HUES6 (cell line): ENCODE results near the gene SOBP.

ENCODE experiments used
- H3K27ac ChIP-seq: 2 replicates; pipeline ENCODE4 v1.7.0; 2013; ENCODE audit warnings: low read depth, mild to moderate bottlenecking, low read length, inconsistent platforms
- H3K27me3 ChIP-seq: 2 replicates; pipeline ENCODE4 v1.6.1; 2013; ENCODE audit warnings: low read length; ENCODE audit not compliant: control insufficient read depth, insufficient read depth
- H3K36me3 ChIP-seq: 2 replicates; pipeline ENCODE4 v1.6.1; 2013; ENCODE audit warnings: low read length; ENCODE audit not compliant: control insufficient read depth, insufficient read depth
- H3K4me1 ChIP-seq: 2 replicates; pipeline ENCODE4 v1.6.1; 2013; ENCODE audit warnings: low read length; ENCODE audit not compliant: control insufficient read depth, insufficient read depth
- H3K4me3 ChIP-seq: 2 replicates; pipeline ENCODE4 v1.5.1; 2013; ENCODE audit warnings: low read depth, low read length
- H3K9ac ChIP-seq: one replicate; pipeline ENCODE4 v1.6.1; 2013; ENCODE audit warnings: mild to moderate bottlenecking, low read length
- H3K9me3 ChIP-seq: 2 replicates; pipeline ENCODE4 v1.6.1; 2013; ENCODE audit warnings: low read depth, low read length; ENCODE audit not compliant: control insufficient read depth, insufficient read depth

SOBP gene

GRCh38 chr6:107655245-107655644 lies 165.3 kb downstream of the SOBP start:
- Histone ChIP-seq H3K27me3 (no peaks in the 10 kb centered on the region), H3K9me3 (no peaks in the 10 kb centered on the region), H3K4me3 (no peak overlapping the region), H3K36me3 (no peaks in the 10 kb centered on the region), H3K4me1 (peaks cover 25% of the 10 kb centered on the region), H3K27ac (no peak overlapping the region), H3K9ac (no peak overlapping the region)

- Histone ChIP-seq H3K9ac (no peak overlapping the region), H3K36me3 (no peaks in the 10 kb centered on the region), H3K4me3 (no peak overlapping the region), H3K4me1 (peaks cover 25% of the 10 kb centered on the region), H3K27me3 (no peaks in the 10 kb centered on the region), H3K27ac (no peak overlapping the region), H3K9me3 (no peaks in the 10 kb centered on the region)
These were observed 165.9 kb downstream of the SOBP start for GRCh38 chr6:107655864-107656263.

GRCh38 chr6:107656401-107656800 lies 166.5 kb downstream of the SOBP start:
- Histone ChIP-seq H3K4me1 (peaks cover 25% of the 10 kb centered on the region), H3K9ac (no peak overlapping the region), H3K27me3 (no peaks in the 10 kb centered on the region), H3K36me3 (no peaks in the 10 kb centered on the region), H3K4me3 (no peak overlapping the region), H3K9me3 (no peaks in the 10 kb centered on the region), H3K27ac (no peak overlapping the region)

- Histone ChIP-seq H3K4me1 (peaks cover 25% of the 10 kb centered on the region), H3K4me3 (no peak overlapping the region), H3K27ac (no peak overlapping the region), H3K27me3 (no peaks in the 10 kb centered on the region), H3K36me3 (no peaks in the 10 kb centered on the region), H3K9ac (no peak overlapping the region), H3K9me3 (no peaks in the 10 kb centered on the region)
These were observed 167.0 kb downstream of the SOBP start for GRCh38 chr6:107656883-107657282.

GRCh38 chr6:107657373-107657754 lies 167.4 kb downstream of the SOBP start:
- H3K4me3 ChIP-seq, result no peak overlapping the region
- H3K9ac ChIP-seq, result no peak overlapping the region
- peaks cover 25% of the 10 kb centered on the region for H3K4me1 ChIP-seq
- H3K27ac ChIP-seq, result no peak overlapping the region
- H3K9me3 ChIP-seq, result no peaks in the 10 kb centered on the region
- H3K36me3 ChIP-seq, result no peaks in the 10 kb centered on the region
- no peaks in the 10 kb centered on the region for H3K27me3 ChIP-seq

- H3K4me1 ChIP-seq, result peaks cover 25% of the 10 kb centered on the region
- no peaks in the 10 kb centered on the region for H3K27me3 ChIP-seq
- H3K36me3 ChIP-seq, result no peaks in the 10 kb centered on the region
- H3K4me3 ChIP-seq, result no peak overlapping the region
- H3K9ac ChIP-seq, result no peak overlapping the region
- H3K27ac ChIP-seq, result no peak overlapping the region
- no peaks in the 10 kb centered on the region for H3K9me3 ChIP-seq
These were observed 168.0 kb downstream of the SOBP start for GRCh38 chr6:107657755-107658461.

GRCh38 chr6:107658920-107659865 lies 169.3 kb downstream of the SOBP start:
- Histone ChIP-seq H3K27ac (no peak overlapping the region), H3K27me3 (no peaks in the 10 kb centered on the region), H3K36me3 (no peaks in the 10 kb centered on the region), H3K9me3 (no peaks in the 10 kb centered on the region), H3K4me3 (no peak overlapping the region), H3K9ac (no peak overlapping the region), H3K4me1 (peaks cover 29% of the 10 kb centered on the region)

- Histone ChIP-seq H3K27me3 (no peaks in the 10 kb centered on the region), H3K4me1 (peaks cover 32% of the 10 kb centered on the region)
These were observed 170.9 kb downstream of the SOBP start for GRCh38 chr6:107660839-107661238.

GRCh38 chr6:107661291-107661690 lies 171.4 kb downstream of the SOBP start:
- H3K9me3 ChIP-seq, result no peaks in the 10 kb centered on the region
- H3K9ac ChIP-seq, result no peak overlapping the region
- H3K27ac ChIP-seq, result no peak overlapping the region
- no peaks in the 10 kb centered on the region for H3K36me3 ChIP-seq
- peaks cover 37% of the 10 kb centered on the region for H3K4me1 ChIP-seq
- no peak overlapping the region for H3K4me3 ChIP-seq
- H3K27me3 ChIP-seq, result no peaks in the 10 kb centered on the region

More at GRCh38 chr6:107660839-107661238, 170.9 kb downstream of the SOBP start:
- Histone ChIP-seq H3K27ac (no peak overlapping the region), H3K9ac (no peak overlapping the region), H3K36me3 (no peaks in the 10 kb centered on the region), H3K4me3 (no peak overlapping the region), H3K9me3 (no peaks in the 10 kb centered on the region)

- H3K4me3 ChIP-seq, result no peak overlapping the region
- H3K4me1 ChIP-seq, result peaks cover 43% of the 10 kb centered on the region
- no peaks in the 10 kb centered on the region for H3K36me3 ChIP-seq
- H3K9me3 ChIP-seq, result no peaks in the 10 kb centered on the region
- no peak overlapping the region for H3K9ac ChIP-seq
- H3K27ac ChIP-seq, result no peak overlapping the region
- no peaks in the 10 kb centered on the region for H3K27me3 ChIP-seq
These were observed 172.4 kb downstream of the SOBP start for GRCh38 chr6:107662333-107662732.

- H3K27ac ChIP-seq, result no peak overlapping the region
- no peaks in the 10 kb centered on the region for H3K36me3 ChIP-seq
- no peaks in the 10 kb centered on the region for H3K9me3 ChIP-seq
- no peaks in the 10 kb centered on the region for H3K27me3 ChIP-seq
- no peak overlapping the region for H3K4me3 ChIP-seq
- no peak overlapping the region for H3K9ac ChIP-seq
- H3K4me1 ChIP-seq, result peaks cover 40% of the 10 kb centered on the region
These were observed 173.4 kb downstream of the SOBP start for GRCh38 chr6:107663308-107663707.
